GM23338 (cell line): ENCODE data around the gene COQ3. TPM values are rescaled to one million over a fixed set of nuclear protein-coding genes. Genes with fewer than 3 reads are reported as not detected.

ENCODE experiments used
- ATAC-seq: fragments of 200-7000 bp; cut with Tn5 transposase; 3 replicates; pipeline ENCODE4 v1.9.1; 2020
- DNase-seq: peaks from one replicate; pipeline ENCODE4 v3.0.0-alpha.2; 2015; ENCODE audit warnings: low spot score
- H2AFZ ChIP-seq: fragments of 200-600 bp; sonication (generic); 2 replicates; pipeline ENCODE4 v1.8.0; 2016; ENCODE audit warnings: antibody characterized with exemption, mild to moderate bottlenecking, moderate library complexity
- H3F3A ChIP-seq: fragments of 200-600 bp; sonication (generic); replicated peaks from 2 replicates; pipeline ENCODE4 v1.8.0; 2017; ENCODE audit warnings: antibody characterized with exemption, mixed run types, low read depth
- H3K27ac ChIP-seq: fragments of 200-600 bp; sonication (generic); 2 replicates; pipeline ENCODE4 v1.6.1; 2016; ENCODE audit warnings: low read depth
- H3K27me3 ChIP-seq: fragments of 200-600 bp; sonication (generic); 2 replicates; pipeline ENCODE4 v1.8.0; 2016; ENCODE audit warnings: mild to moderate bottlenecking, mixed run types, moderate library complexity; ENCODE audit not compliant: insufficient read depth
- H3K36me3 ChIP-seq: fragments of 200-600 bp; sonication (generic); 2 replicates; pipeline ENCODE4 v1.8.0; 2016; ENCODE audit warnings: mild to moderate bottlenecking; ENCODE audit not compliant: insufficient read depth
- H3K4me1 ChIP-seq: fragments of 200-600 bp; sonication (generic); 2 replicates; pipeline ENCODE4 v1.8.0; 2016; ENCODE audit warnings: mild to moderate bottlenecking, moderate library complexity; ENCODE audit not compliant: insufficient read depth
- H3K4me2 ChIP-seq: fragments of 200-600 bp; sonication (generic); 2 replicates; pipeline ENCODE4 v1.7.1; 2017; ENCODE audit warnings: mixed run types
- H3K4me3 ChIP-seq: fragments of 200-600 bp; sonication (generic); 2 replicates; pipeline ENCODE4 v1.6.1; 2016; ENCODE audit warnings: mixed run types
- H3K79me2 ChIP-seq: fragments of 200-600 bp; sonication (generic); replicated peaks from 2 replicates; pipeline ENCODE4 v1.8.0; 2017; ENCODE audit warnings: mild to moderate bottlenecking; ENCODE audit not compliant: insufficient read depth
- H3K9me2 ChIP-seq: fragments of 200-600 bp; sonication (generic); 2 replicates; pipeline ENCODE4 v1.8.0; 2017; ENCODE audit not compliant: insufficient read depth
- H4K20me1 ChIP-seq: fragments of 200-600 bp; sonication (generic); replicated peaks from 2 replicates; pipeline ENCODE4 v1.8.0; 2017; ENCODE audit warnings: mild to moderate bottlenecking; ENCODE audit not compliant: insufficient read depth
- H3K27ac Mint-ChIP-seq: 2 replicates; pipeline ENCODE4 v1.8.0; 2020; ENCODE audit warnings: inconsistent platforms, mild to moderate bottlenecking, moderate library complexity, mixed read lengths
- H3K27me3 Mint-ChIP-seq: 3 replicates; pipeline ENCODE4 v1.8.0; 2022; ENCODE audit warnings: low read depth, mild to moderate bottlenecking, moderate library complexity, mixed read lengths, inconsistent platforms; ENCODE audit not compliant: insufficient read depth, poor library complexity
- H3K36me3 Mint-ChIP-seq: 3 replicates; pipeline ENCODE4 v1.8.0; 2021; ENCODE audit warnings: low read depth, mild to moderate bottlenecking, inconsistent platforms, moderate library complexity, mixed read lengths
- H3K4me1 Mint-ChIP-seq: 3 replicates; pipeline ENCODE4 v1.8.0; 2020; ENCODE audit warnings: mild to moderate bottlenecking, inconsistent platforms, mixed read lengths
- H3K4me3 Mint-ChIP-seq: 3 replicates; pipeline ENCODE4 v1.8.0; 2021; ENCODE audit warnings: moderate library complexity, mild to moderate bottlenecking, inconsistent platforms, mixed read lengths
- H3K9me3 Mint-ChIP-seq: 3 replicates; pipeline ENCODE4 v1.8.0; 2020; ENCODE audit warnings: moderate library complexity, mild to moderate bottlenecking, inconsistent platforms, mixed read lengths
- CREB1 ChIP-seq: fragments of 250-450 bp; sonication (Bioruptor Pico); IDR thresholded peaks from 2 replicates; pipeline ENCODE4 v1.5.0; 2020; ENCODE audit warnings: low read depth, mild to moderate bottlenecking, moderate library complexity
- EZH2 ChIP-seq: fragments of 200-600 bp; sonication (generic); IDR thresholded peaks from one replicate; pipeline ENCODE4 v1.8.0; 2017; ENCODE audit warnings: antibody characterized with exemption, mild to moderate bottlenecking, low read depth; ENCODE audit not compliant: unreplicated experiment
- EZH2phosphoT487 ChIP-seq: fragments of 200-600 bp; sonication (generic); IDR thresholded peaks from one replicate; pipeline ENCODE4 v1.8.1; 2018; ENCODE audit warnings: antibody characterized with exemption; ENCODE audit not compliant: unreplicated experiment
- NANOG ChIP-seq: IDR thresholded peaks from 2 replicates; pipeline ENCODE4 v1.6.1; 2016; ENCODE audit warnings: antibody characterized with exemption, borderline replicate concordance
- POLR2AphosphoS5 ChIP-seq: IDR thresholded peaks from 2 replicates; pipeline ENCODE4 v1.6.1; 2016; ENCODE audit warnings: antibody characterized with exemption, low read depth
- STAT1 ChIP-seq: IDR thresholded peaks from one replicate; pipeline ENCODE4 v1.6.1; 2016; ENCODE audit warnings: antibody characterized with exemption; ENCODE audit not compliant: unreplicated experiment
- ZNF462 ChIP-seq: fragments of 250-450 bp; sonication (Bioruptor Pico); IDR thresholded peaks from 2 replicates; pipeline ENCODE4 v1.5.0; 2020; ENCODE audit warnings: mild to moderate bottlenecking, moderate library complexity
- polyA plus RNA-seq: library from polyadenylated mRNA; unstranded; fragments of >200 nt; fragmentation: Nextera tagmentation; extraction: Ambion mirVana; gene quantifications from 2 replicates; pipeline ENCODE4 v1.2.1, GENCODE V29; 2016
- total RNA-seq: library from RNA; depleted of rRNA; stranded (reverse); fragments of >200 nt; shearing (Covaris generic); gene quantifications from 2 replicates; pipeline ENCODE4 v1.2.3, GENCODE V29; 2014

The COQ3 gene
- total and polyA plus RNA-seq, 2 experiments from 2014 or later, result 11.8 to 22.5 TPM

- TF ChIP-seq ZNF462 (CRISPR knock-in tag) (no peak), POLR2AphosphoS5 (no peak), EZH2phosphoT487 (no peak)
Observed at GRCh38 chr6:99431901-99432300, 37.9 kb upstream of the COQ3 start (continued).

GRCh38 chr6:99427988-99428387 is 34.0 kb upstream of the COQ3 start:
- no peaks in the 10 kb centered on the region for H3K27me3 ChIP-seq
- DNase-seq, result no peak
- H3K4me2 ChIP-seq, result no peak overlapping the region
- no peaks in the 10 kb centered on the region for H3K9me3 Mint-ChIP-seq
- H3K36me3 Mint-ChIP-seq, result peaks cover 25% of the 10 kb centered on the region; the same call in 2 of the 3 replicates
- peaks cover 15% of the 10 kb centered on the region for H4K20me1 ChIP-seq
- no peaks in the 10 kb centered on the region for H3F3A ChIP-seq
- 0 out of 2 replicates have a peak, but pooled peaks cover 4% of the 10 kb centered on the region for H3K9me2 ChIP-seq
- H3K79me2 ChIP-seq, result peaks cover 37% of the 10 kb centered on the region
- H3K27ac Mint-ChIP-seq, result no peak overlapping the region
- peaks cover 10% of the 10 kb centered on the region for H3K27me3 Mint-ChIP-seq
- no peak for TF ChIP-seq NANOG
- TF ChIP-seq STAT1, result no peak
- no peaks in the 10 kb centered on the region for H3K36me3 ChIP-seq
- H2AFZ ChIP-seq, result no peak overlapping the region
- no peak for ATAC-seq
- no peak overlapping the region for H3K27ac ChIP-seq
- H3K4me1 Mint-ChIP-seq, result peaks cover 48% of the 10 kb centered on the region
- H3K4me3 ChIP-seq, result no peak overlapping the region
- peaks cover 32% of the 10 kb centered on the region for H3K4me1 ChIP-seq
- peak overlapping the region; percentile 96; the same call in 2 of the 3 replicates for H3K4me3 Mint-ChIP-seq

- H3K4me3 Mint-ChIP-seq, result peak overlapping the region; percentile 96
- H3K4me1 Mint-ChIP-seq, result peaks cover 60% of the 10 kb centered on the region
- H3F3A ChIP-seq, result no peaks in the 10 kb centered on the region
- H3K9me2 ChIP-seq, result 0 out of 2 replicates have a peak, but pooled peaks cover 4% of the 10 kb centered on the region
- H2AFZ ChIP-seq, result no peak overlapping the region
- peaks cover 44% of the 10 kb centered on the region for H3K4me1 ChIP-seq
- H3K27ac ChIP-seq, result peak overlapping the region; percentile 97
- peak overlapping the region; percentile 99 for H3K27ac Mint-ChIP-seq
- DNase-seq (peak; percentile 51), ATAC-seq (no peak)
- no peak for TF ChIP-seq EZH2
- TF ChIP-seq CREB1 (CRISPR knock-in tag), result 0 out of 2 replicates have a peak, but pooled peaks have one; percentile 14
- H3K36me3 Mint-ChIP-seq, result peaks cover 37% of the 10 kb centered on the region; the same call in 2 of the 3 replicates
- no peaks in the 10 kb centered on the region for H3K36me3 ChIP-seq
- H3K79me2 ChIP-seq, result peaks cover 53% of the 10 kb centered on the region
- H4K20me1 ChIP-seq, result peaks cover 30% of the 10 kb centered on the region
- peak overlapping the region; percentile 75 for H3K4me2 ChIP-seq
- H3K9me3 Mint-ChIP-seq, result no peaks in the 10 kb centered on the region
- H3K27me3 ChIP-seq, result no peaks in the 10 kb centered on the region
- H3K27me3 Mint-ChIP-seq, result peaks cover 13% of the 10 kb centered on the region
- peak overlapping the region; percentile 63 for H3K4me3 ChIP-seq
Observed at GRCh38 chr6:99426451-99426757, 32.4 kb upstream of the COQ3 start.
